Glutamatergic neuron (in vitro differentiated cells): ENCODE results near the gene RALGAPA2. TPM values are rescaled to one million over a fixed set of nuclear protein-coding genes. Genes with fewer than 3 reads are reported as not detected.

Experiments used
- DNase-seq: peaks from one replicate; pipeline ENCODE4 v3.0.0; 2022
- H3K27ac Mint-ChIP-seq: one replicate; pipeline ENCODE4 v1.8.0; 2020; ENCODE audit warnings: mild to moderate bottlenecking, mixed read lengths, inconsistent platforms; ENCODE audit not compliant: unreplicated experiment
- H3K27me3 Mint-ChIP-seq: one replicate; pipeline ENCODE4 v1.8.0; 2020; ENCODE audit warnings: mild to moderate bottlenecking, moderate library complexity, mixed read lengths, inconsistent platforms; ENCODE audit not compliant: unreplicated experiment
- H3K36me3 Mint-ChIP-seq: one replicate; pipeline ENCODE4 v1.8.0; 2020; ENCODE audit warnings: mild to moderate bottlenecking, mixed read lengths, inconsistent platforms; ENCODE audit not compliant: unreplicated experiment
- H3K4me1 Mint-ChIP-seq: one replicate; pipeline ENCODE4 v1.8.0; 2020; ENCODE audit warnings: mild to moderate bottlenecking, low read depth, mixed read lengths, inconsistent platforms; ENCODE audit not compliant: unreplicated experiment
- H3K4me3 Mint-ChIP-seq: one replicate; pipeline ENCODE4 v1.8.0; 2020; ENCODE audit warnings: mild to moderate bottlenecking, mixed read lengths, inconsistent platforms; ENCODE audit not compliant: unreplicated experiment
- H3K9me3 Mint-ChIP-seq: one replicate; pipeline ENCODE4 v1.8.0; 2020; ENCODE audit warnings: mild to moderate bottlenecking, moderate library complexity, mixed read lengths, inconsistent platforms; ENCODE audit not compliant: unreplicated experiment
- CTCF ChIP-seq: fragments of 200-600 bp; sonication (generic); IDR thresholded peaks from one replicate; pipeline ENCODE4 v1.5.0; 2021; ENCODE audit not compliant: partially characterized antibody, unreplicated experiment
- total RNA-seq: library from RNA; stranded (reverse); fragmentation: NEBNext Ultra II Directional; extraction: Animal tissue kit (Norgen Biotek cat#: 25700); gene quantifications from one replicate; pipeline ENCODE4 v1.2.1, GENCODE V29; 2021; ENCODE audit not compliant: unreplicated experiment

RALGAPA2 gene
- total RNA-seq, 1 donor from 2014 or later = 60.9 TPM

- Mint-ChIP-seq H3K4me1 (peaks cover 42% of the 10 kb centered on the region), H3K9me3 (peaks cover 2% of the 10 kb centered on the region), H3K27ac (no peak overlapping the region), H3K27me3 (peaks cover 6% of the 10 kb centered on the region), H3K4me3 (no peak overlapping the region), H3K36me3 (peaks cover 11% of the 10 kb centered on the region)
- no peak for DNase-seq
- TF ChIP-seq CTCF = no peak
Observed at GRCh38 chr20:20555838-20556237, 156.6 kb downstream of the RALGAPA2 start.

DNA sequence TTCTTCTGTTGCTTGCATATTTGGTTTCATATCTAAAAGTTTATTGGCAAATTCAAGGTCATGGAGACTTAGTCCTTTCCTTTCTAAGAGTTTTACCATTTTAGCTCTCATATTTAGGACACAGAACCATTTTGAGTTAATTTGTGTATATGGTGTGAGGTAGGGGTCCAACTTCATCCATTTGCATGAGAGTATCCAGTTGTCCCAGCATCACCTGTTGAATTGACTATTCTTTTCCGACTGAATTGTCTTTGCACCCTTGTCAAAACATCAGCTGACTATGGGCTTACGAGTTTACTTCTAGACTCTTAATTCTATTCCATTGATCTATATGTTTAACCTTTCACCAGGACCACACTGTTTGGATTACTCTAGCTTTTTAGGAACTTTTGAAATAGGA lies 157.5 kb downstream of the RALGAPA2 start:
- Mint-ChIP-seq H3K9me3 (peaks cover 2% of the 10 kb centered on the region), H3K4me1 (peaks cover 45% of the 10 kb centered on the region), H3K36me3 (peaks cover 11% of the 10 kb centered on the region), H3K4me3 (no peak overlapping the region), H3K27me3 (peaks cover 6% of the 10 kb centered on the region), H3K27ac (no peak overlapping the region)
- no peak for TF ChIP-seq CTCF
- no peak for DNase-seq

GRCh38 chr20:20553541-20553940 lies 158.9 kb downstream of the RALGAPA2 start:
- TF ChIP-seq CTCF = no peak
- H3K27me3 Mint-ChIP-seq = peaks cover 7% of the 10 kb centered on the region
- peak overlapping the region; percentile 94 for H3K27ac Mint-ChIP-seq

DNA sequence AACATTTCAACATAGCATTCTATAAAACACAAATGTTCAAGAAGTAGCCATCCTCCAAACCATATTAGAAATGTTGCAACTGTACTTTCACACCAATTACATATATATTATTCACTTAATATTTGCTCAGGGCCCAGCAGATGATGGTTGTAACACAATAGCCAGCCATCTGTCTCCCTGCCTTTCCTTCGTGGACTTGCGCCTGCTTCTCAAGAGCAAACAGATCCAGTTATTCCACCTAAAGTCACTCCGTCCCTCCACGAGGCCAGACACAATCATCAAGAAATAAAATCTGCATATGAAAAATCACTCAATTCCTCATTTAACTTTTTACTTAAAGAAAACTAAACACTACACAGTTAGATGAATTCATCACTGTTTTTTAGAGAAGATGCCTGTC lies 160.4 kb downstream of the RALGAPA2 start:
- Mint-ChIP-seq H3K4me1 (peaks cover 54% of the 10 kb centered on the region), H3K36me3 (peaks cover 7% of the 10 kb centered on the region), H3K9me3 (peaks cover 4% of the 10 kb centered on the region), H3K27ac (peak overlapping the region; percentile 94), H3K27me3 (peaks cover 7% of the 10 kb centered on the region), H3K4me3 (peak overlapping the region; percentile 47)
- DNase-seq = peak; percentile 35
- TF ChIP-seq CTCF = no peak

More at GRCh38 chr20:20553541-20553940, 158.9 kb downstream of the RALGAPA2 start:
- Mint-ChIP-seq H3K9me3 (peaks cover 4% of the 10 kb centered on the region), H3K36me3 (peaks cover 7% of the 10 kb centered on the region), H3K4me3 (no peak overlapping the region), H3K4me1 (peaks cover 51% of the 10 kb centered on the region)
- no peak for DNase-seq

DNA sequence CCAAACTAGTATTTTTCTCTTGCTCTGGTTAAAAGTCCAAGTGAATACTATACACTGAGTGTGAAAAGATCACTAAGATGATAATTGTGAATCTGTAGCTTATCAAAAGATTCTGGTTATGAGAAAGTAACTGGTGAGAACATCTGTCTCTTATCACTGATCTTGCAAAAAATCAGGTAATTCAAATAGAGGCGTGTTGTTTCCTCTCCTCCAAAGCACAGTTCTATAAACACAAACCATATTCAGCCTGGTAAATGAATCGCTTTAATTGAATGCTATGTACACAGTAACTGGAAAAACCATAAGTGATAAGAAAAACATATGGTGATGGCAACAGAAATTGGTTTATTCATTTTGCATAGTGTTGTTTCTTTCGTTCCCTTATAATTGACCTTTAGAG lies 161.0 kb downstream of the RALGAPA2 start:
- H3K9me3 Mint-ChIP-seq = peaks cover 4% of the 10 kb centered on the region
- TF ChIP-seq CTCF = no peak
- peaks cover 7% of the 10 kb centered on the region for H3K36me3 Mint-ChIP-seq
- peak overlapping the region; percentile 94 for H3K27ac Mint-ChIP-seq
- peaks cover 58% of the 10 kb centered on the region for H3K4me1 Mint-ChIP-seq
- H3K4me3 Mint-ChIP-seq = peak overlapping the region; percentile 46
- DNase-seq = no peak
- peaks cover 7% of the 10 kb centered on the region for H3K27me3 Mint-ChIP-seq
